HepG2 (cell line): ENCODE measurements around the gene HNF1B. TPM values are rescaled to one million over a fixed set of nuclear protein-coding genes. Genes with fewer than 3 reads are reported as not detected.

ENCODE experiments used
- ATAC-seq: fragments of 200-7000 bp; cut with Tn5 transposase; 3 replicates; pipeline ENCODE4 v1.9.1; 2020; ENCODE audit warnings: mild to moderate bottlenecking, moderate library complexity
- BruUV-seq: library from RNA; stranded (reverse); fragments of 400-500 nt; replicated peaks from 2 replicates; lab custom pipeline; 2021; lab: Mats Ljungman, UMichigan
- CTCF ChIA-PET: fragments of 300-600 bp; formaldehyde crosslinking; extraction: SDS; loops from one replicate; lab custom pipeline; 2021; ENCODE audit warnings: low total read pairs, inconsistent platforms, low intra/inter-chr PET ratio; lab: Yijun Ruan, JAX
- POLR2A ChIA-PET: fragments of 350-600 bp; sonication (Branson Sonifier 250); formaldehyde crosslinking; loops from one replicate; lab custom pipeline; 2020; ENCODE audit warnings: antibody characterized with exemption, inconsistent platforms; lab: Yijun Ruan, JAX
- DNase-seq: peaks from one replicate; pipeline ENCODE4 v3.0.0-alpha.2; 2015; ENCODE audit warnings: low spot score
- FAIRE-seq: peaks from 3 replicates; lab custom pipeline; 2011; peaks lifted over from hg19 to GRCh38; lab: Jason Lieb, UNC
- H2AFZ ChIP-seq: one replicate; pipeline ENCODE4 v1.6.1; 2011; ENCODE audit warnings: low read length, inconsistent platforms
- H3K27ac ChIP-seq: fragments of 300-600 bp; 3 replicates; pipeline ENCODE4 v1.8.0; 2011; ENCODE audit warnings: mixed run types, mild to moderate bottlenecking, mixed read lengths, low read length, inconsistent platforms; ENCODE audit not compliant: insufficient read depth; ENCODE audit errors: extremely low read length
- H3K27me3 ChIP-seq, 2 experiments: fragments of 200-600 bp in 1 of 2; 2 replicates in 1 of 2; 3 replicates in 1 of 2; pipeline versions ENCODE4 v1.6.0 to v1.8.0; 2011; ENCODE audit warnings: low read length in 2 of 2, mild to moderate bottlenecking in 2 of 2, moderate library complexity in 2 of 2, inconsistent platforms in 1 of 2; ENCODE audit not compliant: insufficient read depth in 2 of 2, control insufficient read depth in 1 of 2
- H3K36me3 ChIP-seq, 2 experiments: fragments of 200-600 bp in 1 of 2; replicated peaks in 1 of 2; 2 replicates in 1 of 2; 3 replicates in 1 of 2; pipeline versions ENCODE4 v1.5.1 to v1.8.0; 2011; ENCODE audit warnings: low read length in 2 of 2, inconsistent platforms in 1 of 2; ENCODE audit not compliant: insufficient read depth in 2 of 2, control insufficient read depth in 1 of 2
- H3K4me1 ChIP-seq: 2 replicates; pipeline ENCODE4 v1.5.1; 2012; ENCODE audit warnings: low read length, inconsistent platforms; ENCODE audit not compliant: insufficient read depth
- H3K4me2 ChIP-seq: 2 replicates; pipeline ENCODE4 v1.6.0; 2011; ENCODE audit warnings: low read depth, low read length, inconsistent platforms
- H3K4me3 ChIP-seq, 3 experiments: fragments of 200-600 bp in 1 of 3; sonication (generic), shearing (Covaris generic) in 1 of 3; replicated peaks in 1 of 3; 2 replicates each; pipeline ENCODE4 v1.5.1; 2011 to 2016; ENCODE audit warnings: low read length in 3 of 3, inconsistent platforms in 2 of 3, low read depth in 2 of 3, mild to moderate bottlenecking in 2 of 3, control low read depth in 1 of 3, mixed read lengths in 1 of 3; ENCODE audit not compliant: insufficient read depth in 1 of 3
- H3K79me2 ChIP-seq: one replicate; pipeline ENCODE4 v1.6.1; 2011; ENCODE audit warnings: low read length, inconsistent platforms; ENCODE audit not compliant: insufficient read depth
- H3K9ac ChIP-seq: 2 replicates; pipeline ENCODE4 v1.6.0; 2011; ENCODE audit warnings: mild to moderate bottlenecking, low read depth, low read length, inconsistent platforms; ENCODE audit not compliant: insufficient read depth
- H3K9me3 ChIP-seq: 2 replicates; pipeline ENCODE4 v1.5.1; 2012; ENCODE audit warnings: mild to moderate bottlenecking, low read length
- H4K20me1 ChIP-seq: 2 replicates; pipeline ENCODE4 v1.6.0; 2011; ENCODE audit warnings: inconsistent platforms, mild to moderate bottlenecking, low read length, moderate library complexity; ENCODE audit not compliant: insufficient read depth
- ATF7 ChIP-seq, 2 experiments: fragments of 450-650 bp in 1 of 2; sonication (generic) in 1 of 2; formaldehyde crosslinking in 1 of 2; IDR thresholded peaks; 2 replicates each; pipeline versions ENCODE4 v1.4.0 to v1.6.1; 2016 to 2020; ENCODE audit warnings: antibody characterized with exemption in 1 of 2, mild to moderate bottlenecking in 1 of 2, missing genetic modification reagents in 1 of 2
- ZFP36L2 ChIP-seq: sonication (generic); formaldehyde crosslinking; IDR thresholded peaks from 2 replicates; pipeline ENCODE4 v1.4.0; 2020; ENCODE audit warnings: missing genetic modification reagents
- ZNF331 ChIP-seq: sonication (generic); formaldehyde crosslinking; IDR thresholded peaks from 2 replicates; pipeline ENCODE4 v1.4.0; 2020; ENCODE audit warnings: missing genetic modification reagents
- ZNF432 ChIP-seq: sonication (generic); formaldehyde crosslinking; IDR thresholded peaks from 2 replicates; pipeline ENCODE4 v1.5.0; 2020; ENCODE audit warnings: missing genetic modification reagents, mild to moderate bottlenecking, borderline replicate concordance
- WGBS: methylation state at CpG from one replicate; pipeline ENCODE4 v1.1.6; 2017; ENCODE audit warnings: low lambda C conversion rate; 5-methylcytosine and 5-hydroxymethylcytosine counted together
- in situ Hi-C: cut with HindIII; loops from 2 replicates; pipeline ENCODE4 v1.10.0; 2017; ENCODE audit warnings: low pct_unique_long_range_greater_than_20kb; ENCODE audit not compliant: extremely low pct_ligation_motif_present
- intact Hi-C: fragments of 100-400 bp; cut with micrococcal nuclease; formaldehyde crosslinking; loops from one replicate; pipeline ENCODE4 v1.10.0; 2022; ENCODE audit not compliant: unreplicated experiment
- polyA plus RNA-seq, 8 experiments: library from polyadenylated mRNA; depleted of rRNA in 3 of 8; stranded (reverse) in 7 of 8; unstranded in 1 of 8; fragments of >200 nt; fragmentation: Illumina TruSeq in 4 of 8; extraction: Trizol in 4 of 8; gene quantifications; 2 replicates each; pipeline versions ENCODE4 v1.2.1 to v1.2.3, GENCODE V29; 2011 to 2016; ENCODE audit warnings: low read depth in 4 of 8, missing spikeins in 1 of 8, mixed read lengths in 1 of 8; ENCODE audit not compliant: insufficient read depth in 1 of 8
- total RNA-seq, 5 experiments: library from RNA; depleted of rRNA; stranded (reverse); fragments of >200 nt; fragmentation: Illumina TruSeq; extraction: Trizol; gene quantifications; 2 replicates each; pipeline ENCODE4 v1.2.3, GENCODE V29; 2016; ENCODE audit warnings: low read depth in 1 of 5
- TF ChIP-seq, protein P1 (sequence below): sonication (generic); formaldehyde crosslinking; IDR thresholded peaks from 2 replicates; pipeline ENCODE4 v1.4.0; 2020; ENCODE audit warnings: missing genetic modification reagents

Gene HNF1B
- total and polyA plus RNA-seq, 2 of the 13 experiments (the other 11 are each of a cell fraction or from before 2014, with no cell fraction given) = 1.9 to 5.3 TPM

DNA sequence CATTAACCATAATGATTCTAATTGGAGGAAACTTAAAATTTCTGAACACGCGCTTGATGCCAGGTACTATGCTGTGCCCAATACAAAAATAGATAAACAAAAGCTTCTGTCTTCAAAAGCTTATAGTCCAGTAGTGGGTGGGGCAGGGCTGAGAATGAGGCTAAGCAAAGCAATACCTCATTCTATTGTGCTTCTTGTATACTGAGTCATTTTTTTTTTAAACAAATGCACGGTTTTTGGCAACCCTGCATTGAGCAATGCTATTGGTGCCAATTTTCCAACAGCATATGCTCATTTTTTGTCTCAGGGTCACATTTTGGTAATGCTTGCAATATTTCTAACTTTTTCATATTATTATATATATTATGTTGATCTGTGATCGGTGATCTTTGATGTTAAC, 34.7 kb upstream of the HNF1B start (continued):
- no peak for TF ChIP-seq ZNF432 (CRISPR knock-in tag)
- TF ChIP-seq, protein P1, sequence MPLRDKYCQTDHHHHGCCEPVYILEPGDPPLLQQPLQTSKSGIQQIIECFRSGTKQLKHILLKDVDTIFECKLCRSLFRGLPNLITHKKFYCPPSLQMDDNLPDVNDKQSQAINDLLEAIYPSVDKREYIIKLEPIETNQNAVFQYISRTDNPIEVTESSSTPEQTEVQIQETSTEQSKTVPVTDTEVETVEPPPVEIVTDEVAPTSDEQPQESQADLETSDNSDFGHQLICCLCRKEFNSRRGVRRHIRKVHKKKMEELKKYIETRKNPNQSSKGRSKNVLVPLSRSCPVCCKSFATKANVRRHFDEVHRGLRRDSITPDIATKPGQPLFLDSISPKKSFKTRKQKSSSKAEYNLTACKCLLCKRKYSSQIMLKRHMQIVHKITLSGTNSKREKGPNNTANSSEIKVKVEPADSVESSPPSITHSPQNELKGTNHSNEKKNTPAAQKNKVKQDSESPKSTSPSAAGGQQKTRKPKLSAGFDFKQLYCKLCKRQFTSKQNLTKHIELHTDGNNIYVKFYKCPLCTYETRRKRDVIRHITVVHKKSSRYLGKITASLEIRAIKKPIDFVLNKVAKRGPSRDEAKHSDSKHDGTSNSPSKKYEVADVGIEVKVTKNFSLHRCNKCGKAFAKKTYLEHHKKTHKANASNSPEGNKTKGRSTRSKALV = no peak

DNA sequence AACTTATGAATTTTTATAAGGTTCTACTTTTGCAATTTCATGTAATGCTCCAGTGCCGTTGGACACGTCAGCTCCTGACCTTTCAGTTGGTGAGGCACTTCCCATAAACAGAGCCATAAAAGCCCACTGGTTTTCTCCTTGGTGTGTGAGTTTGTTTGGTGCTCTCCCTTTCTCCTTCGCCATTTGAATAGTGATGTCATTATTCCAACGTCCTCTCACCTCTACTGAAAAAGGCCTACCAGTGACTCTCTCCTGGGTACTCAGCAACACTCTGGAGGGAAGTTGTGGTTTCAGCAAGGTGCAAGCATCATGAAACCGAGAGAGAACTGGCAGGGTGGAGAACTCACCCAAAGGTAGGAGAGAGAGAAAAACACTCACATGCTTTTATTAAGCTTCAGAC, 29.6 kb upstream of the HNF1B start:
- no peak for TF ChIP-seq ZNF331 (CRISPR knock-in tag)
- TF ChIP-seq ZFP36L2 (CRISPR knock-in tag) = no peak
- TF ChIP-seq ATF7 (IDR thresholded peaks at IDR 0.05) = peak; percentile 77
- no peak for TF ChIP-seq ATF7 (CRISPR knock-in tag; IDR thresholded peaks at IDR 0.05)
- no TSS peak for BruUV-seq
- no peak overlapping the region for H2AFZ ChIP-seq
- no peak overlapping the region for H3K27ac ChIP-seq
- H3K27me3 ChIP-seq = peaks cover 0 to 4% of the 10 kb centered on the region in 2 experiments; a peak in 2 of 5 replicates
- no peak overlapping the region for H3K9ac ChIP-seq
- WGBS = 25% methylated on average over 5 of the region's 5 CpGs
- H3K4me2 ChIP-seq = no peak overlapping the region
- DNase-seq = no peak
- intact Hi-C loops (loop anchor here (10.0 kb wide), 1 partner anchor 250 kb away; no protein-coding TSS in a partner anchor), in situ Hi-C loops (no loop called here)
- H4K20me1 ChIP-seq = no peaks in the 10 kb centered on the region
- no peak for ATAC-seq
- no peaks in the 10 kb centered on the region for H3K9me3 ChIP-seq
- CTCF ChIA-PET = no interaction called here
- no peaks in the 10 kb centered on the region for H3K79me2 ChIP-seq
- H3K4me1 ChIP-seq = peaks cover 30% of the 10 kb centered on the region
- H3K4me3 ChIP-seq = no peak overlapping the region
- POLR2A ChIA-PET = no interaction called here
- FAIRE-seq = no peak
- no peaks in the 10 kb centered on the region for H3K36me3 ChIP-seq
